ENCODE results near the gene PRAME.

DNA sequence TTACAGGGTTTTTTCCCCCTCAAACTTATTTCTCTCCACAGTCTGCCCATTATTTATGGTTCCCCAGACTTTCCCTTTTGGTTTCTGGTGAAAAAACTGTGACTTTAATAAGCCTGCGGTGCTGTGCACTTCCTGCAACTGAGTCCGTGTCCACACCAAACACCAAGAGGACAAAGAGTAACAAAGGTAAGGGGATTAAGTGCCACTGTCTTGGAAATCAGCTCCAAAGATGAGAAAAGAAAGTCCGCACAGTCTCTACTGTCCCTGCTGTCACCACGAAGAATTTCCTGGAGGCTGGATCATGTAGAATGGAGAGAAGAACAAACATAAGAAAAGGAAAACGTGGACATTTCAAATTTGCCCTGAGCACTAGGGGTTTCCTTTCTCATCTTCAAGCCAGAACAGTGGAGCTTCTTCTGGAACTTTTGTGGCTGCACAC is 17.9 kb upstream of the PRAME start:
- no peak for TF ChIP-seq POLR2AphosphoS5 (IDR thresholded peaks at IDR 0.05)
- TF ChIP-seq, protein P1, sequence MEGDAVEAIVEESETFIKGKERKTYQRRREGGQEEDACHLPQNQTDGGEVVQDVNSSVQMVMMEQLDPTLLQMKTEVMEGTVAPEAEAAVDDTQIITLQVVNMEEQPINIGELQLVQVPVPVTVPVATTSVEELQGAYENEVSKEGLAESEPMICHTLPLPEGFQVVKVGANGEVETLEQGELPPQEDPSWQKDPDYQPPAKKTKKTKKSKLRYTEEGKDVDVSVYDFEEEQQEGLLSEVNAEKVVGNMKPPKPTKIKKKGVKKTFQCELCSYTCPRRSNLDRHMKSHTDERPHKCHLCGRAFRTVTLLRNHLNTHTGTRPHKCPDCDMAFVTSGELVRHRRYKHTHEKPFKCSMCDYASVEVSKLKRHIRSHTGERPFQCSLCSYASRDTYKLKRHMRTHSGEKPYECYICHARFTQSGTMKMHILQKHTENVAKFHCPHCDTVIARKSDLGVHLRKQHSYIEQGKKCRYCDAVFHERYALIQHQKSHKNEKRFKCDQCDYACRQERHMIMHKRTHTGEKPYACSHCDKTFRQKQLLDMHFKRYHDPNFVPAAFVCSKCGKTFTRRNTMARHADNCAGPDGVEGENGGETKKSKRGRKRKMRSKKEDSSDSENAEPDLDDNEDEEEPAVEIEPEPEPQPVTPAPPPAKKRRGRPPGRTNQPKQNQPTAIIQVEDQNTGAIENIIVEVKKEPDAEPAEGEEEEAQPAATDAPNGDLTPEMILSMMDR (IDR thresholded peaks at IDR 0.05 in 8 of 11, conservative IDR thresholded peaks at IDR 0.05 in 3 of 11): no peak
